Activated CD4-positive, alpha-beta T cell treated with anti-CD3 and anti-CD28 coated beads for 36 hours (primary cell): Measurements from ENCODE around the gene ALG6. TPM values are rescaled to one million over a fixed set of nuclear protein-coding genes. Genes with fewer than 3 reads are reported as not detected.
"Not testable (repeated sequence)": the region's sequence is repeated elsewhere in the genome, so short reads cannot be mapped to it uniquely, and the experiment has no call there.

Source experiments
- ATAC-seq: fragments of 200-7000 bp; cut with Tn5 transposase; one replicate; pipeline ENCODE4 v1.10.0; 2021; ENCODE audit warnings: mild to moderate bottlenecking, moderate library complexity
- CTCF ChIA-PET: fragments of 350-600 bp; sonication (Branson Sonifier 250); formaldehyde crosslinking; loops from one replicate; lab custom pipeline; 2021; ENCODE audit warnings: antibody characterized with exemption; lab: Charles Lee
- POLR2A ChIA-PET: fragments of 350-600 bp; sonication (Branson Sonifier 250); formaldehyde crosslinking; loops from one replicate; lab custom pipeline; 2021; ENCODE audit warnings: antibody characterized with exemption, inconsistent platforms; lab: Charles Lee
- DNase-seq: peaks from one replicate; pipeline ENCODE4 v3.0.0-alpha.2; 2020
- H3K27ac Mint-ChIP-seq: one replicate; pipeline ENCODE4 v1.8.0; 2021; ENCODE audit warnings: mixed read lengths
- H3K27me3 Mint-ChIP-seq: one replicate; pipeline ENCODE4 v1.8.0; 2021; ENCODE audit warnings: mixed read lengths
- H3K36me3 Mint-ChIP-seq: one replicate; pipeline ENCODE4 v1.8.0; 2021; ENCODE audit warnings: low read depth, mixed read lengths
- H3K4me1 Mint-ChIP-seq: one replicate; pipeline ENCODE4 v1.8.0; 2021; ENCODE audit warnings: mixed read lengths
- H3K4me3 Mint-ChIP-seq: one replicate; pipeline ENCODE4 v1.8.0; 2021; ENCODE audit warnings: mild to moderate bottlenecking, moderate library complexity, mixed read lengths
- H3K9me3 Mint-ChIP-seq: one replicate; pipeline ENCODE4 v1.8.0; 2021; ENCODE audit warnings: low read depth, mixed read lengths
- intact Hi-C, 2 experiments: fragments of 100-400 bp; cut with DNase I in 1 of 2; cut with micrococcal nuclease in 1 of 2; formaldehyde crosslinking; loops; one replicate each; pipeline versions ENCODE4 v1.14.2 to v1.15.1; 2022 to 2024; cut with DNase I, micrococcal nuclease
- total RNA-seq, 2 experiments: library from RNA; stranded (reverse); gene quantifications; one replicate each; pipeline ENCODE4 v1.2.3, GENCODE V29; 2021

ALG6 gene
- total RNA-seq, 2 experiments from 2014 or later = 16.2 to 16.3 TPM

GRCh38 chr1:63458750-63459149 is 91.3 kb downstream of the ALG6 start:
- H3K36me3 Mint-ChIP-seq = peaks cover 25% of the 10 kb centered on the region
- ATAC-seq (no peak), DNase-seq (no peak)
- no peaks in the 10 kb centered on the region for H3K27me3 Mint-ChIP-seq
- CTCF ChIA-PET = no interaction called here
- H3K4me1 Mint-ChIP-seq = no peaks in the 10 kb centered on the region
- H3K27ac Mint-ChIP-seq = no peak overlapping the region
- intact Hi-C loops = no loop called here
- H3K9me3 Mint-ChIP-seq = peaks cover 6% of the 10 kb centered on the region
- no peak overlapping the region for H3K4me3 Mint-ChIP-seq
- POLR2A ChIA-PET = no interaction called here

GRCh38 chr1:63461661-63462230 is 94.3 kb downstream of the ALG6 start:
- CTCF ChIA-PET = interaction anchor here (1.1 kb wide), 2 partner anchors 33 to 764 kb away, joined by 3 read pairs; no protein-coding TSS in a partner anchor
- H3K4me1 Mint-ChIP-seq = no peaks in the 10 kb centered on the region
- no peak for ATAC-seq

GRCh38 chr1:63463248-63463647 is 95.8 kb downstream of the ALG6 start:
- no peak for ATAC-seq
- H3K36me3 Mint-ChIP-seq = peaks cover 28% of the 10 kb centered on the region

More at GRCh38 chr1:63461661-63462230, 94.3 kb downstream of the ALG6 start:
- Mint-ChIP-seq H3K27me3 (no peaks in the 10 kb centered on the region), H3K27ac (no peak overlapping the region), H3K4me3 (no peak overlapping the region), H3K9me3 (peaks cover 6% of the 10 kb centered on the region), H3K36me3 (peaks cover 31% of the 10 kb centered on the region)
- DNase-seq = no peak
- intact Hi-C loops = no loop called here
- POLR2A ChIA-PET = interaction anchor here (0.6 kb wide), 1 partner anchor 514 kb away, joined by 3 read pairs; no protein-coding TSS in a partner anchor

GRCh38 chr1:63466181-63466580 is 98.8 kb downstream of the ALG6 start:
- Mint-ChIP-seq H3K9me3 (peaks cover 6% of the 10 kb centered on the region), H3K36me3 (peaks cover 33% of the 10 kb centered on the region), H3K4me3 (no peak overlapping the region), H3K27me3 (no peaks in the 10 kb centered on the region), H3K4me1 (no peaks in the 10 kb centered on the region), H3K27ac (no peak overlapping the region)
- POLR2A ChIA-PET = no interaction called here
- DNase-seq = no peak
- intact Hi-C loops = no loop called here
- CTCF ChIA-PET = interaction anchor here (0.8 to 1.2 kb wide), 2 partner anchors 10 to 1043 kb away, joined by 3 read pairs; no protein-coding TSS in a partner anchor
- no peak for ATAC-seq

More at GRCh38 chr1:63463248-63463647, 95.8 kb downstream of the ALG6 start:
- intact Hi-C loops = no loop called here
- no peak for DNase-seq
- Mint-ChIP-seq H3K27ac (no peak overlapping the region), H3K4me3 (no peak overlapping the region), H3K27me3 (no peaks in the 10 kb centered on the region), H3K9me3 (peaks cover 6% of the 10 kb centered on the region), H3K4me1 (no peaks in the 10 kb centered on the region)
- ChIA-PET CTCF (interaction anchor here (1.0 kb wide), 1 partner anchor 27 kb away, joined by 4 read pairs; no protein-coding TSS in a partner anchor), POLR2A (no interaction called here)

DNA sequence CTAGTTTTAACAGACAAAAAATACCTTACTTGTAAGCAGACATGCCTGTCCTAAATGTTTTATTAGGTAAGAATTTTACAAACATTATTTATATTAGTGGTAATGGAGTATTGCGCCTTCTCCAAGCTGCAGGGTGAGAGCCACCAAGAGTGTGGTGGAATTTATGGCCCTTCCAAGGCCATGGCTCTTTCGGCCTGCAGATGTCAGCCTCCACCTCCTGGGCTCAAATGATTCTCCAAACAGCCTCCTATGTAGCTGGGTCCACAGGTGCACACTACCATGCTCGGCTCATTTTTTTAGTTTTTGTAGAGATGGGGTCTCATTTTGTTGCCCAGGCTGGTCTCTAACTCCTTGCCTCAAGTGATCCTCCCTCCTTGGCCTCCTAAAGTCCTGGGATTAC is 99.3 kb downstream of the ALG6 start:
- intact Hi-C loops = no loop called here
- H3K9me3 Mint-ChIP-seq = peaks cover 6% of the 10 kb centered on the region
- peaks cover 30% of the 10 kb centered on the region for H3K36me3 Mint-ChIP-seq
- H3K4me3 Mint-ChIP-seq = no peak overlapping the region
- H3K27ac Mint-ChIP-seq = no peak overlapping the region
- ChIA-PET POLR2A (no interaction called here), CTCF (interaction anchor here (0.7 to 1.2 kb wide), 3 partner anchors 11 to 1042 kb away, joined by 3 read pairs; no protein-coding TSS in a partner anchor)
- no peak for DNase-seq
- no peak for ATAC-seq
- H3K4me1 Mint-ChIP-seq = no peaks in the 10 kb centered on the region
- no peaks in the 10 kb centered on the region for H3K27me3 Mint-ChIP-seq

- H3K36me3 Mint-ChIP-seq = peaks cover 15% of the 10 kb centered on the region
- H3K27ac Mint-ChIP-seq, DNase-seq, H3K9me3 Mint-ChIP-seq, H3K4me1 Mint-ChIP-seq, CTCF ChIA-PET, H3K4me3 Mint-ChIP-seq, ATAC-seq, H3K27me3 Mint-ChIP-seq, intact Hi-C loops: not testable (repeated sequence)
- POLR2A ChIA-PET = interaction anchor here (0.6 kb wide), 1 partner anchor 79 kb away, joined by 5 read pairs; no protein-coding TSS in a partner anchor
Observed at GRCh38 chr1:63468683-63469082, 101.3 kb downstream of the ALG6 start.

DNA sequence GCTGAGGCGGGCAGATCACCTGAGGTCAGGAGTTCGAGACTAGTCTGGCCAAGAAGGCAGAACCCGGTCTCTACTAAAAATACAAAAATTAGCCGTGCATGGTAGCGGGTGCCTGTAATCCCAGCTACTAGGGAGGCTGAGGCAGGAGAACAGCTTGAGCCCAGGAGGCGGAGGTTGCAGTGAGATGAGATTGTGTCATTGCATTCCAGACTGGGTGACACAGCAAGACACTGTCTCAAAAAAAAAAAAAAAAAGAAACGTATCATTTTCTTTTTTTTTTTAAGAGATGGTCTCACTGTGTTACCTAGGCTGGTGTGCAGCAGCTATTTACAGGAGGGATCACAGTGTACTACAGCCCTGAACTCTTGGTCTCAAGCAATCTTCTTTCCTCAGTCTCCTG is 108.3 kb downstream of the ALG6 start:
- H3K36me3 Mint-ChIP-seq = peaks cover 9% of the 10 kb centered on the region
- H3K27me3 Mint-ChIP-seq = no peaks in the 10 kb centered on the region
- intact Hi-C loops = no loop called here
- no peak overlapping the region for H3K27ac Mint-ChIP-seq
- POLR2A ChIA-PET = no interaction called here
- no peaks in the 10 kb centered on the region for H3K4me1 Mint-ChIP-seq
- H3K9me3 Mint-ChIP-seq = no peaks in the 10 kb centered on the region
- no peak for DNase-seq
- no peak overlapping the region for H3K4me3 Mint-ChIP-seq
- CTCF ChIA-PET = no interaction called here
- no peak for ATAC-seq

DNA sequence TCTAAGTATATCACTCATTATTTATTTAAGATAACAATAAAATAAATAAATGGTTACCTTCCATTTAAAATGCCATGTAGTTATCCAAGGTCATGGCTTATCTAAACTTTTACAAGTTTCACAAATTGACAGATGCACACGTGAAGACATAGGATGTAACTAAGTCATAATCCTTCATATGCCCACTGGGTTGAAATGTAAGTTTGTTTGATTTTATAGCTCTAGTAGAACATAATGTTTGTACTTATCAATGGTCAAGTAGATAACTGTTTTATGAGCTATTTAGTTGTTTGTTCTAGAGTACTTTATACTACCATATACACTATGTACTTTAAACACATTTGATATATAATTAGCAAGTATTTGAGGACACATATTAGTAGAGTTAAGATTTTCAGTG is 112.6 kb downstream of the ALG6 start:
- Mint-ChIP-seq H3K27me3 (no peaks in the 10 kb centered on the region), H3K27ac (no peak overlapping the region), H3K36me3 (peaks cover 5% of the 10 kb centered on the region), H3K4me3 (no peak overlapping the region), H3K4me1 (no peaks in the 10 kb centered on the region), H3K9me3 (no peaks in the 10 kb centered on the region)
- ATAC-seq (no peak), DNase-seq (no peak)
- ChIA-PET CTCF (no interaction called here), POLR2A (no interaction called here)
- intact Hi-C loops = no loop called here

- ATAC-seq (no peak), DNase-seq (no peak)
- no peak overlapping the region for H3K27ac Mint-ChIP-seq
- CTCF ChIA-PET = no interaction called here
- H3K36me3 Mint-ChIP-seq = peaks cover 7% of the 10 kb centered on the region
- intact Hi-C loops = no loop called here
- no peaks in the 10 kb centered on the region for H3K9me3 Mint-ChIP-seq
- H3K27me3 Mint-ChIP-seq = no peaks in the 10 kb centered on the region
- no peak overlapping the region for H3K4me3 Mint-ChIP-seq
- POLR2A ChIA-PET = no interaction called here
- no peaks in the 10 kb centered on the region for H3K4me1 Mint-ChIP-seq
Observed at GRCh38 chr1:63486629-63487028, 119.2 kb downstream of the ALG6 start.

GRCh38 chr1:63487336-63488065 is 120.1 kb downstream of the ALG6 start:
- CTCF ChIA-PET = no interaction called here
- H3K27ac Mint-ChIP-seq = no peak overlapping the region
- ATAC-seq (no peak), DNase-seq (no peak)
- POLR2A ChIA-PET = no interaction called here
- intact Hi-C loops = no loop called here
- no peak overlapping the region for H3K4me3 Mint-ChIP-seq
- no peaks in the 10 kb centered on the region for H3K4me1 Mint-ChIP-seq
- H3K27me3 Mint-ChIP-seq = no peaks in the 10 kb centered on the region
- H3K9me3 Mint-ChIP-seq = no peaks in the 10 kb centered on the region
- H3K36me3 Mint-ChIP-seq = peaks cover 7% of the 10 kb centered on the region
